Activated CD8-positive, alpha-beta memory T cell treated with anti-CD3 and anti-CD28 coated beads for 1 hour (primary cell): ENCODE results near the gene VRTN.

Experiments used
- DNase-seq, 2 donors: peaks; one replicate each; pipeline ENCODE4 v3.0.0-alpha.2; 2020; ENCODE audit warnings: low read depth in 1 of 2; ENCODE audit errors: extremely low read depth in 1 of 2

VRTN gene

DNA sequence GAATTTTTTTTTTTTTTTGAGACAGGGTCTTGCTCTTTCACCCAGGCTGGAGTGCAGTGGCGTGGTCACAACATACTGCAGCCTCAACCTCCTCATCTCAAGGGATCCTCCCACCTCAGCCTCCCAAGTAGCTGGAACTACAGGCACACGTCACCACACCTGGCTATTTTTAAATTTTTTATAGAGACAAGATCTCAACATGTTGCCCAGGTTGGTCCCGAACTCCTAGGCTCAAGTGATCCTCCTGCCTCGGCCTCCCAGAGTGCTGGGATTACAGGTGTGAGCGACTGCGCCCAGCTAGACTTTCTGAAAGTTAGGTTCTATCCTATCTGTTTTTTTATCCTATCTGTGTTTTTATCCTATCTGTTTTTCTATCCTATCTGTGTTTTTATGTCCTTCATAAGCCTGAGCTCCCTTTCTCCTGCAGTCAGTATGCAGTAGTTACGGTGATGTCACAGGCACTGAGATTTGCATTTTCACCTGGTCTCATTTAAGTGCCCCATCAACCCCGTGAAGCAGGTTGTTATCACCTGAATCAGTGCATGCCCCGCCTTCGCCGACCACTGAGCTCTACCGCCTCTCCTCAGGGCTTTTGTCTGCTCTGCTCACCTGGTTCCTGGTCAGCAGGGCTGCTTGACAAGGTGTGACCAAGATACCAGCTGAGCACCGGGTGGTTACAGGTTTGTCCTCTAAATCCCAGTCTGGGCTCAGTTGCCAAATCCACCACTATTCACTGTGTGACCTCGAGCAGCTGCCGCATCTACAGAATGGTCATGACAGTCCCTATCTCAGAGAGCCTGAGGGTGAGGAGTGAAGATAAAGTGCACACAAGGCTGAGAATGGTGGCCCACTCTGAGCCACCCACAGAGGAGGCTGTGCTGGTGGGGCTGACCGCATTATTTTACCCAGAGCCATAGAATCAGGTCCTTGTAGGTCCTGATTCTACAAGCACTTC is 44.6 kb downstream of the VRTN start:
- DNase-seq, result no peak

DNA sequence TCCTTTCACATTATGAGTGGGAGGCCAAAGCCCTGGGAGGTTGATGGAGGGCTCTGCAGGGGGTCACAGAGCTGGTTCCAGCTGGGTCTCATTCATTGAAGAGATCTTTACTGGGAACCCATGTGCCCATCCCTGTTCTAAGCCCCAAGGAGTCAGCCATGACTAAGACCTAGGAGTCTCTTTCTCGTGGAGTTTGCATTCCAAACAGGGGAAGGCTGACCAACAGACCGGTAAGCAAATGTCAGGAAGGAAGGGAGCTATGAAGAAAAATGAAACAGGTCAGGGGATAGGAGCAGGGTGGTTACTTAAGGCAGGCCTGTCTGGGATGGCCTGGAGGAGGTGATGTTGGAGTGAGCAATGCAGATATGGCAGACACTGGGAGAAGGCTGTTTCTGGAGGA is 46.3 kb downstream of the VRTN start:
- no peak for DNase-seq

DNA sequence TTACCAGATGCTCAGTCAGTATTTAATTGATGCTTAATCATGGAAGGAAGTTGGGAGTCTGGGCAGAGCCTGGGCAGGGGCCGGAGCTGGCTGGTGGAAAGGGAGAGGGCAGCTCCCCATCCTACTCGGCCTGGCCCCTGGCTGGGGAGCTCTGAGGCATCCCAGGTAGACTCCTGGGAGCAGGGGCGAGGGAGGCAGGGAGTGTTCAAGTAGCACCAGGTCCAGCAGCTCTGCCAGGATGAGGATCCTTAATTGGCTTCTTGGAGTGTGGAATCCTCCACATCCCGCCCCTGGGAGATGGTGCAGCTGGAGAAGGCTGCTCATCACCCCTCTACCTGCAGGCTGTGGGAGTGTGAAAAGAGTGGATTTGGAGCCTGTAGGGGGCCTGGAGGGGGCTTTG is 46.8 kb downstream of the VRTN start:
- DNase-seq, result no peak

DNA sequence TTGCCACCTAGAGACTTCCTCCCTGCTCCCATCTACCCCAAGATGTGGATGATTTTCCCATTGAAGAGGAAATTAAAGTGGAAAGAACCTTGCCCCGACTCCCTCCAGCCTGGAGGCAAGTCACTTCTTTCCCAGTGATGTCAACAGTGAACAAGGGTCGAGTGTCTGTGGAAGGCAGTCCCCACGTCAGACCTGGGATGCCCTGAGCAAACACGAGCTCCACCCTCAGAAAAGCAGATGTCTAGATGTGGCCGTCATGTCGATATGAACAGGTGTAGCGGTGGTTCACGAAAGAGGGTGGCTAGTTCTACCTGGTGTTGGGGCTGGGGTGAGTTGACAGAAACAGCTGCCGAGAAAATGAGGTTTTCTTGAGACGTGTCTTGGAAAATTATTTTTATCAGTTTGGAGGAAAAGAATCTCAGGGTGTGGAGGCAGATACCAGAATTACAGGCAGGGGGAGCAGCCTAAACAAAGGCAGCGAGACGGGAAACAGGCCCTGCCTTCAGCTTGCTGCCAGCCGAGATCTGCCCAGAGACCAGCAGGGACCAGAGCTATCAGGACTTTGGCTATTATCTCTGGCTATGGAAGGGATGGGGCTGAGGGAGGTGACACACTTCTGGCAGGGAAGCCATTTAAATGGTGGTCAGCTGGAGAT is 51.9 kb downstream of the VRTN start:
- DNase-seq, result no peak

DNA sequence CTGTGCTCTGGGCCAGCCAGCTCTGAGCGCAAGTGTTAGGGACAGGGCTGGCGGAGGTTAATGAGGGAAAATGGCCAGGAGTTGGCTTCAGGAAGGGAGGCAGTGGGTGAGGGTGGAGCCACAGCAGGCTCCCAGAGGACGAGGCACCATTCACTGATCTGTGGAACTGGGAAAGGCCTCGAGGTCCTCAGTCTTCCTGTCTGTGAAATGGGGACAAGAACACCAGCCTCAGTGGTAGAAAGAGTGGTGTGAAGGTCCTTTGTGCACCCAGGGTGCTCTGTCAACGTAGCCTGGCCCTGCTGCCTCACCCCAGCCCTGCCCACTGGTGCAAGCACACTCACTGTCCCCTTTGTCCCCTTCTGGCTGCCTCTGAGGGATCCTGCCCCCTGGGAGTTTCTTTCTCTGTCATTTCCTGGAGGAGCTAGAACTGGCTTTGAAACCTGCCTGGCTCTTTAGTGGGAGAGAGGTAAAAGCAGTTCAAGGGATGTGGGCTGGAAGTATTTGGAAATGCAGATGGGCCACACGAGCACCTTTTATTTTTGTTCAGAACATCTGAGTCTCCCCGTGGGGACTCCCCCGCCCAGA is 52.7 kb downstream of the VRTN start:
- no peak for DNase-seq

DNA sequence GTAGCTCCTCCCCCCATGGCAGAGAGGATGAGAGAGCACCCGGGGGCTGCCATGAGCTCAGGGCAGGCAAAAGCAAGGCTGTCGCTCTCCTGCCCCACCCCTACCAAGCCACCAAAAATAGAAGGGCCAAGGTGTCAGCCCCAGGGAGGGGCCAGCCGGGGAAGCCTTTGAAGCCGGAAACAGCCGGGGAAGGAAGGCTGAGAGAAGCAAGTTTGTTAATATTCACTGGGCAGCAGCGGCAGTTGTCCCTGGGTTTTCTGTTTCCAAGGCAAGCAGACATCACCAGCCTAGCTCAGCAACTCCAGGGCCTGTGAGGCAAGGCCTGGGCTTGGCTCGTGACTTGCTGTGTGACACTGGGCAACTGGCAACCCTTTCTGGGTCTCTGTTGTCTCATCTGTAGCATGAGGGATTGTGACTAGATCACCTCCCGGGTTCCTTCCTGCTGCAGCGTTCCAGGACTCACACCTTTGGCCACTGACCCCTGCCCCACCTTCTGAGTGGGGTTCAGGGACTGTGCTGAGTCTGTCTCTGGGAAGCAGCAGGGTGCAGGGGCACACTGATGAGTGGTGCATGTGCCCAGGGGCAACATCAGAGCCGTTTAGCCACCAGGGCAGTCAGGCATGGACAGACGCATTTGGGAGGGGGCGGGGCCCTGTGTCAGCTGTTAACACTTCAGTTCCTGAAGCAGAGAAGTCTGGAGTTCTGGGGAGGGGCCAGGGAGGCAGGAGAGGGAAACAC is 53.4 kb downstream of the VRTN start:
- peak; percentile 25 to 32 for DNase-seq

DNA sequence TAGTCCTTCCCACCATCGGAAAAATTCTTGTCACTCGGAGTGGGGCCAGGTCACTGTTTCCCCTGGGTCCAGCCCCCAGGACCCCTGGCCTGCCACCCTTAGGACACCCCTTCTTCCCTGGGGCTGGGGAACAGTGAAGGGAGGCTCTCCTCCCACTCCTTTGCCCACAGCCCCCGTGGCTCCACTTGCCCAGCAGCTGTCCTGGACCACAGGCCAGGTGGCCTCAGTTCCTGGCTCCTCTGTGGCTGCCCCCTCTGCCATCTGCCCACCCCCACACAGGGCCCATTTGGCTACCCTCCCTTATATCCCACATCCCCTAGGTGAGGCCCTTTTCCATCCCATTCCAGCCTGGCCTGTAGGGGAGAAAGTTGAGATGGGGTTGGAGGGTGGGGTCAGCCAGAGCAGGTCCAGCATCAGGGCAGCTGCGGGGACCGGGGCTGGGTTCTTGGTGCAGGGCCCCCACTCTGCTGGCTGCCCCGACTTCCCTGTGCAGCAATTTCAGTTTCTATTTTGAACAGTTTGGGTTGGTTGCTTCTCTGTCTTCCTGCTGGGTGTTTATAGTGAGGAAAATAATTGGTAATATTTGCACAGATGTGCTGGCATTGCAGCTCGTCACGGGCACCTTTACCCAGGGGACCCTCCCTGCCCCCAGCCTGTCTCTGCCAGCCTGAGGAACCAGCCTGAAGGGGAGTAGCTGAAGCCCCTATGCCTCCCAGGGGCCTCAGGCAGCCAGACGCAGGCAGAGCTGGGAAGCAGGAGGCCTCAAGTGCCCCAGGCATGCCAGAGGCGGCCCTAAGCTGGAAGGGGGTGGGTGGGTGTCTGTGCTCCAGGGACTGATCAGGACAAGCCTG is 54.4 kb downstream of the VRTN start:
- DNase-seq, result no peak

DNA sequence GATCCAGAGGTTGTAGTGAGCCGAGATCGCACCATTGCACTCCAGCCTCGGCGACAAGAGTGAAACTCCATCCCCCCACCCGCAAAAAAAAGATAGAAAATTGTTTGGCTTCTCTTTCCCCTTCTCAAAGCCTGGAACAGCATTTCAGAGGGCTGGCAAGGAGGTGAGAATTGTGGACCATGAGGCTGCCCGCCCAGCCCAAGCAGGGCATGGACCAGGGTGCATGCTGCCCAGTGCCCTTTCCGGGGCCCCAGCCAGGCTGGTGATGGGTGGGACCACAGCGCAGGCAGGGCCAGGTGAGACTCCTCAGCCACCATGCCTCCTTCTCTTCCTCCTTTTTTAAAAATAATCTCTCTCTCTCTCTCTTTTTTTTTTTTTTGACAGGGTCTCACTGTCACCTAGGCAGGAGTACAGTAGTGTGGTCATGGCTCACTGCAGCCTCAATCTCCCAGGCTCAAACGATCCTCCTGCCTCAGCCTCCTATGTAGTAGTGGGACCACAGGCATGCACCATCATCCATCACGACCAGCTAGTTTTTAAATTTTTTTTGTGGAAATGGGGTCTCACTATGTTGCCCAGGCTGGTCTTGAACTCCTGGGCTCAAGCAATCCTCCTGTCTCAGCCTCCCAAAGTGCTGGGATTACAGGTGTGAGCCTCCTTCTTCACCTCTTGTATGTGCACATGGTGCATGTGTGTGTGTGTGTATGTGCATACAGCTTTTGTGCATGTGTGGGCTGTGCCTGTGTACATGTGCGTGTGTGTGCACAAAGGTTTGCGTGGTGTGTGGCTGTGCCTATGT is 55.5 kb downstream of the VRTN start:
- no peak for DNase-seq

DNA sequence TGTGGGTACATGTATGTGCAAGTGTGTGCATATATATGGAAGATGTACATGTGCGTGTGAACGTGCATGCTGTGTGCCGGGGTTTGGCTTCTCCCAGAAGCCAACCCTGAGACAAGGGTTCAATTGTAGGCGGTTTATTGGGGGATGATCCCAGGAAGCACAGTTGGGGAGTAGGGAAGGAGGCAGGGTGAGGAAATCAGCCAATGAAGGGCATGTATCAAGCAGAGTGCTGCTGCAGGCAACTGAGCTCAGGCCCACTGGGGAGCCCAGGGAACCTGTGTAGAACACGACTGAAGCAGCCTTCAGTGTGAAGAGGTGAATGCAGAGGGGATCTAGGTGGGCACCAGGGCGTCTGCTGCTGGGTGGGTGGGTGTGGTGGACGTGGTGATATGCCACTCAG is 56.2 kb downstream of the VRTN start:
- DNase-seq, result no peak

DNA sequence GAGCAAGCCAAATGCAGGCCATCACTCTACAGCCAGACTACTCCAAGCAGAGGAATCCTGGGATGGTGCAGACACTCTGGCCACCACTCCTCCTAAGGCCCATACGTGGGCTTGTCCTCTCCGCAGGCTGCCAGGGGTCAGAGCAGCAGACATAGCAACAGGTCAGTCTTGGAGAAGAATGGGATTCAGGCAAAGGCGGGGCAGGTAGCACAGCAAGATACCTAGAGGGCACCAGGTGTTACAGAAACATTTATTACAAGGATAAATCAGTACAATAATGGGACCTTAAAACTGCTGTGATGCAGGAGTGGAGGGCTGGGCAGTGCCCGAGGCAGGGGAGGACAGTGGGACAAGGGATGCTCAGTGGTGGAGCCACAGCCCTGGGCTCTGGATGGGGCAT is 57.4 kb downstream of the VRTN start:
- no peak for DNase-seq

DNA sequence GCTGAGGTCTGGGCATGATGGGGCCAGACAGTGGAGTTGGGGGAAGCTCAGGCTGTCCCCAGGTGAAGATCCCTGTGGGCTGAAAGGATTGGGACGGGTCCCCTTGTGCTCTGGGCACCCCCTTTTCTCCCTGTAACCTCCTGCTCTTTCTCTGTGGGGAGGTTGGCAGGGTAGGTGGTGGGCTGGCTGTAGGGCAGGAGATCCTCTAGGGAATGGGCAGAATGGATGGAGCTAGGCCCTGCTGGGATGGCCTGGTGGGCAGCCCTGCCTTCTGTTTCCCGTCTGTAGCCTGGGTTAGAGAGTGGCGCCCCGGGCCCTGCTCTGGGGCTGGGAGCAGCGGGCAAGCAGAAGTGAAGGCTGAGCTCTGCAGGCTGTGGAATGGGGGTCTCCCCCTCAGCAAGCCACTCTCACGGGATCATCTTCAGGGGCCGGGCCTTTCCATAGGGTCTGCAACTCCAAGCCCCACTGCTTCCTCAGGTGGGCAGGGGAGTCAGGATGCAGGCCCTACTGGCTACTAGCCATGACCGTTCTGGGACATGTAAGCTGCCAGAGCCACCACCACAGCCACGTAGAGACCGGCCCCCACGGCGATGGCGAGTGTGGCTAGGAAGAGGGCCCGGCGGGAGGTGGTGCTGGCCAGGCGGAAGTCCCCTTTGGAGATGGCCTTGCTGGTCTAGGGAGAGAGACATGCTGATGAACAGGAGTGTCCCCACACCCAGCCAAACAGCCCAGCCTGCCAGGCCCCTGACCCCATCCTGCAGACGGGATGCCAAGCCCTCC is 58.9 kb downstream of the VRTN start:
- no peak for DNase-seq

DNA sequence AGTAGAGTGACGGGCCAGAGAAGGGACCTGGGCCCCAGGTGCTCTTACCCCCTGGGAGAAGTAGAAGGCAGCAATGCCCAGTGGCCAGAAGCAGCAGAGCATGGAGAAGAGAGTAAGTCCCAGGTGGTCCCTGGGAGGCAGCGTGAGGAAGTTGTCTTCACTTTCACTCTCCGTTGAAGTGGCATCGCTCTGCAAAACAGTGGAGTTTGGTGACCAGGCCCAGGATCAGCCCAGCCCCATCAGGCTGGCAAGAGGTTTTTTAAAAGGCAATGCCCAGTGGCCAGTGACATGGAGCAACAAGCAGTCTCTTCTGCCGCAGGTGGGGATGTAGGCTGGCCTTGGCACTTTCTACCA is 59.5 kb downstream of the VRTN start:
- no peak for DNase-seq

DNA sequence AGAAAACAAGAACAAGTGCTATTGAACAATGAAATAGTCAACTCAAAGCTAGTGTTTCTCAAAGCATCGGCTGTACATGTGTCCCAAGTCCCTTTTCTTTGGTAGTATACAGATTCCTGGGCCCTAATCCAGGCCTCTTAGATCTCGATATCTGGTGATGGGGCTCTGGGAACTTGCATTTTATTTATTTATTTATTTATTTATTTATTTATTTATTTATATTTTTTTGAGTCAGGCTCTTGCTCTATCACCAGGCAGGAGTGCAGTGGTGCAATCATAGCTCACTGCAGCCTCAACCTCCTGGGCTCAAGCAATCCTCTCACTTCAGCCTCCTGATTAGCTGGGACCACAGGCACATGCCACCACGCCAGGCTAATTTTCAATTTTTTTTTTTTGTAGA is 60.6 kb downstream of the VRTN start:
- DNase-seq, result no peak

DNA sequence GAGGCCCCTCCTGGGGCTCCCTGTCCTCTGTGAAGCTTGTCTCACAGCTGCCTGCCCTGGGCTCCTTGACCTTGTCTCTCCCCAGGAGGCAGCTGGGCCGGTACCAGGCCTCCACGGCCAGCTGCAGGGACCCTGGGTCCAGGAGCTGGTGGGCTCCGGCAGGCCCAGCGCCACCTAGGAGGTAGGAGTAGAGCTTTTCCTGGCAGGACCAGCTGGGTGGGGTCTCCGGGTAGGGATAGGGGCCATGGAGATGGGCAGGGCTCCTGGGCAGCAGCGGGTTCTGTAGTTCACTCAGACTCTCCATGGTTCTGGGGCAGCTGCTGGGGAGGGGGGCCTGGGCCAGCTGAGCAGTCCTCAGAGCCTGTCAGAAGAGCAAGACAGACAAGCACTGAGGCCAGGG is 61.2 kb downstream of the VRTN start:
- no peak for DNase-seq
